GM21723 (cell line): ENCODE results near the gene LRRC26.

Source experiments
- ATAC-seq: cut with Tn5 transposase; IDR thresholded peaks from one replicate; pipeline ENCODE4 v1.9.1; 2021; ENCODE audit warnings: mild to moderate bottlenecking, moderate library complexity; ENCODE audit not compliant: unreplicated experiment

LRRC26 gene

GRCh38 chr9:137168904-137169856 lies 671 bp downstream of the LRRC26 start:
- ATAC-seq, result no peak

GRCh38 chr9:137168573-137168903 lies 1.3 kb downstream of the LRRC26 start:
- no peak for ATAC-seq

DNA sequence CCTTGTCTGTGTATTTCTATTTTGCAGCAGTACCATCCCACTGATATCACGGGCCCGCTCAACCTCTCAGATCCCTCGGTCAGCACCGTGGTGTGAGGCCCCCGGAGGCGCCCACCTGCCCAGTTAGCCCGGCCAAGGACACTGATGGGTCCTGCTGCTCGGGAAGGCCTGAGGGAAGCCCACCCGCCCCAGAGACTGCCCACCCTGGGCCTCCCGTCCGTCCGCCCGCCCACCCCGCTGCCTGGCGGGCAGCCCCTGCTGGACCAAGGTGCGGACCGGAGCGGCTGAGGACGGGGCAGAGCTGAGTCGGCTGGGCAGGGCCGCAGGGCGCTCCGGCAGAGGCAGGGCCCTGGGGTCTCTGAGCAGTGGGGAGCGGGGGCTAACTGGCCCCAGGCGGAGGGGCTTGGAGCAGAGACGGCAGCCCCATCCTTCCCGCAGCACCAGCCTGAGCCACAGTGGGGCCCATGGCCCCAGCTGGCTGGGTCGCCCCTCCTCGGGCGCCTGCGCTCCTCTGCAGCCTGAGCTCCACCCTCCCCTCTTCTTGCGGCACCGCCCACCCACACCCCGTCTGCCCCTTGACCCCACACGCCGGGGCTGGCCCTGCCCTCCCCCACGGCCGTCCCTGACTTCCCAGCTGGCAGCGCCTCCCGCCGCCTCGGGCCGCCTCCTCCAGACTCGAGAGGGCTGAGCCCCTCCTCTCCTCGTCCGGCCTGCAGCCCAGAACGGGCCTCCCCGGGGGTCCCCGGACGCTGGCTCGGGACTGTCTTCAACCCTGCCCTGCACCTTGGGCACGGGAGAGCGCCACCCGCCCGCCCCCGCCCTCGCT lies 1.9 kb downstream of the LRRC26 start:
- no peak for ATAC-seq

GRCh38 chr9:137167277-137167746 lies 2.5 kb downstream of the LRRC26 start:
- ATAC-seq, result no peak

DNA sequence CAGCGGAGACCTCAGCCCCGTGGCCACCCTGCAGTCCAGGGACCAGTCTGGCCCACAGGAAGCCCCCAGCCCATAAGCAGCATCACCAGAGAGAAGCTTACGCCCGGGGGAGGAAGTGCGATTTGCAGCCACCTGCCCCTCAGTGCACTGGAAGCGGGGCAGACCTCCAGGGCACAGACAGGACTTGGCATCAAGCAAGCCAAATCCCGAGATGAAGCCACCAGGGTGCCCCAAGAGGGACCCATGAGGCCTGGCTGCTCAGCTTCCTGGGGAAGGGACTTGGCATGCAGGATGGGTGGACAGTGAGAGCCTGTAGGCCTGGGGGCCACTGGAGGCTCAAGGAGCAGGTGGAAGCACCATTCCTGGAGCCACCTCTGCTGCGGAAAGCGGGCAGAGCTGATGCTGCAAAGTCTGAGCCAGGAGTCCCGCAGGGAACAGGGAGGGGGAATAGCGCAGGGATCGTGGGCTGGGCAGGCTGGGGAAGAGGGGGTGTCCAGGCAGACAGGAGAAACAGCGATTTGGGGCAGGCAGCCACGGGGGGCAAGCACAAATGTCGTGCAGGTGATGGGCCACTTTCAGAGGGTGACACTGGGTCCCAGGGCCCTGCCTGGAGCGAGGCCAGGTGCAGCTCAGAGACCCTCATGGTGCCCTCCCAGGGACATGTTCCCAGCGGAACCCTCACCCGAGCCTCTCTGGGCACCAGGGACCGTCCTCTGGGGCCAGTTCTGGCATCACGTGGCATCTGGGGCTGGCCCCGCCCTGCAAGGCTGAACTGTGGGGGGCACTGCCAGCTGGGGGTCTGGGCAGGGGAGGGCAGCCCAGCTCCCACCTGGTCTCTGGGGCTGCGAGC lies 3.2 kb downstream of the LRRC26 start:
- no peak for ATAC-seq

GRCh38 chr9:137165250-137165836 lies 4.5 kb downstream of the LRRC26 start:
- ATAC-seq, result no peak

DNA sequence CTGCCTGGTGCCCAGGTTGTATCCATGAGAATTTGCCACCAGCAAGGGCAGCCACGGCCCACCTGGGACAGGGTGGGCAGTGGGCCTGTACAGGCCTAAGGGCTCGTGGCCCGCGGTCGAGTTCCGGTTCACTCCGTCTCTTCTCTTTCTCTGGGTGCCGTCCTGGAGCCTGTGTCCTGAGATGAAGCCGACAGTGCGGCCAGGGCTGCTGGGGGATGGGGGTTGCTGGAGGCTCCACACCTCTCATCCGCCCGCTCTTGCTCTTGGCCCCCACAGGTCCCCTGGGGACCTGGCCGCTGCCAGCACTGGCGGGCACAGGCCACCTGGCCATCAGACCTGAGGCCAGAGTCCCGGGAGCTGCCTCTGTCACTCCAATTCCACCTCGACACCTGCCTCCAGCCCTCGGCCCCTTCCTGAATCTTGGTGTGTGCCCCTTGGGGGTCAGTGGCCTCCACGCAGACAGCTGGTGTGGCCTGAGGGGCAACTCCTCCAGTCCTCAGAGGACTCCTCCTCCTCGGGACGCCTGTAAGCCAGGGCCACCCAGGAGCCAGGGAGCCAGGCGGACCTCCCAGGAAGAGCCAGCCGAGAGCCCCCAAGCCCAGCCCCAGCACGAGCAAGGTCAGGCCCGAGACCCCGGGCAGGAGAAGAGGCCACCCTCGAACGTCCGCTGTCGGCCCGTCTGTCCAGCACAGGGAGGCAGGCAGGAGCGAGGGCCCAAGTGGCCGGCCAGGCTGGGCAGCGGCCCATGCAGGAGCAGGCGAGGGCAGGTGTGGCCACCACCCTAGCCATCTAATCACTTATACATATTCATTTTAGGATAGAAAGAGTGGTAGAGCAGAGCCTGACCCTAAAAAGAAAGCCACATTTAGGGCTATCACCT lies 5.2 kb downstream of the LRRC26 start:
- no peak for ATAC-seq

DNA sequence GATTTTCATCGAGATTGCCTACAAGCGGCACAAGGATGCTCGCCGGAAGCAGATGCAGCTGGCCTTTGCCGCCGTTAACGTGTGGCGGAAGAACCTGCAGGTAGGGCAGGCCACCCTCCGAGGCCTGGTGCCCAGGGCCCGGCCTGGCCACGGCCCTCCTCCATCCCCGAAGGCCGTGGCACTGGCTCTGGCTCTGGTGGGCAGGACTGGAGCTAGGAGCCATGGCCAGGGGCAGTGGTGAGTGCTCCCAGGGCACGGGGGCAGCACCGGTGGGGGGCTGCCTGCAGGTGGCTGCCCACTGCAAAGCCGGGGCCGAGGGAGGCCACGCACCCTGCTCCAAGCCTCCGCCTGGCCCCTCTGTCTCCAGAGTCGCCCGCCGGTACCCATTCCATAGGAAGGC lies 6.0 kb downstream of the LRRC26 start:
- no peak for ATAC-seq

DNA sequence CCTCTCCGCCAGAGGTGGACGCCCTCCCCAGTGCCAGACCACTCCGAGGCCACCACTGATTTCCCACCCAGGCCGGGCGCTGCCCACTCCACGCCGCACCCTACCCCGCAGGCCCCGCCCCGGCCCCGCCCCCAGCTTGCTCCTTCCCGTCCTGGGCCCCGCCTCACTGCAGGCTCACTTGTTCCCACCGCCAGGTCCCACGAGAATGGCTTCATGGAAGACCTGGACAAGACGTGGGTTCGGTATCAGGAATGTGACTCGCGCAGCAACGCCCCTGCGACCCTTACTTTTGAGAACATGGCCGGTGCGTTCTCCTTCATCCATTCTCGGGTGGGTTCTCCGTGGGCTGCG lies 6.5 kb downstream of the LRRC26 start:
- no peak for ATAC-seq

DNA sequence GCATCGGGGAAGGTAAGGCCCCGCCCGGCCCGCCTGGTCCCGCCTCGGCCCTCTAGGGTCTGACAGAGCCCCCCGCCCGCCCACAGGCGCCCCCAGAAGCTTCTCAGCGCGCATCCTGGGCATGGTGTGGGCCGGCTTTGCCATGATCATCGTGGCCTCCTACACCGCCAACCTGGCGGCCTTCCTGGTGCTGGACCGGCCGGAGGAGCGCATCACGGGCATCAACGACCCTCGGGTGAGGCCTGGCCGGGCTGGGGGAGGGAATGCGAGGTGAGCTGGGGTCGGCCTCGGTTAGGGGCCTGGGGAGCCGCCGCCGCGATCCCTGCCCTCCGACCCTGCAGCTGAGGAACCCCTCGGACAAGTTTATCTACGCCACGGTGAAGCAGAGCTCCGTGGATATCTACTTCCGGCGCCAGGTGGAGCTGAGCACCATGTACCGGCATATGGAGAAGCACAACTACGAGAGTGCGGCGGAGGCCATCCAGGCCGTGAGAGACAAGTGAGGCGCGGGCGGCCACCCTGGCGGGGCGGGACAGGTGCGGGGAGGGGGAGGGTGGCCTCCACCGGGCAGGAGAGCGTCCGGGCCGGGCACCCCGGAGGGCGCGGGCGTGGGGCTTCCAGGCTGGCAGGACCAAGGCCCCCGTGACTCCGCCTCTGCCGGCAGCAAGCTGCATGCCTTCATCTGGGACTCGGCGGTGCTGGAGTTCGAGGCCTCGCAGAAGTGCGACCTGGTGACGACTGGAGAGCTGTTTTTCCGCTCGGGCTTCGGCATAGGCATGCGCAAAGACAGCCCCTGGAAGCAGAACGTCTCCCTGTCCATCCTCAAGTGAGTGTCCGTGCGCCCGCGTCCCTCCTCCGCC lies 7.1 kb downstream of the LRRC26 start:
- ATAC-seq, result no peak

DNA sequence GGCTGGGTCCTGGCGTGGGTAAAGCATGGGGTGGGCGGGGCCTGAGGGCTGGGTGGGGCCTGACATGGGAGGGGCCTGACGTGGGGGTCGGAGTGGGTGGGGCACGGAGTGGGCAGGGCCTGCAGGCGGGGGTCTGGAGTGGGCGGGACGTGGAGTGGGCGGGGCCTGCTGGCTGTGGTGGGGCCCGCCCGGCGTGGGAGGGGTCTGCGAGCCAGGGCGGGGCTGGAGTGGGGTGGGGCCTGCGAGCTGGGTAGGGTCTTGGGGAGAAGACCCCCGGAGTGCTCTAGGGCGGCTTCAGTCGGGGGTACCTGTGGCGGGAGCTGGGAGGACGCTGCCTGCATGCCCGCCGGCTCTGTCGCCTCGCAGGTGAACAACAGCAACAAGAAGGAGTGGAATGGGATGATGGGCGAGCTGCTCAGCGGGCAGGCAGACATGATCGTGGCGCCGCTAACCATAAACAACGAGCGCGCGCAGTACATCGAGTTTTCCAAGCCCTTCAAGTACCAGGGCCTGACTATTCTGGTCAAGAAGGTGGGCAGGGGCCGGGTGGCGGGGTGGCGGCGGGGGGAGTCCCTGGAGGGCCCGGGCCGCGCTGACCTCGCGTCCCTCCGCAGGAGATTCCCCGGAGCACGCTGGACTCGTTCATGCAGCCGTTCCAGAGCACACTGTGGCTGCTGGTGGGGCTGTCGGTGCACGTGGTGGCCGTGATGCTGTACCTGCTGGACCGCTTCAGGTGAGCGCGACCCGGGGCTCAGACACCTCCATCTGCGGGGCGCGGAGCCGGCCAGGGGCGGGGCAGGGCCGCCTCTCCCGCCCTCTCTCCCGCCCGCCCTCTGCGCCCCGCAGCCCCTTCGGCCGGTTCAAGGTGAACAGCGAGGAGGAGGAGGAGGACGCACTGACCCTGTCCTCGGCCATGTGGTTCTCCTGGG lies 8.0 kb downstream of the LRRC26 start:
- ATAC-seq, result no peak

- no peak for ATAC-seq
Measured at GRCh38 chr9:137160716-137161557, 8.9 kb downstream of the LRRC26 start.

DNA sequence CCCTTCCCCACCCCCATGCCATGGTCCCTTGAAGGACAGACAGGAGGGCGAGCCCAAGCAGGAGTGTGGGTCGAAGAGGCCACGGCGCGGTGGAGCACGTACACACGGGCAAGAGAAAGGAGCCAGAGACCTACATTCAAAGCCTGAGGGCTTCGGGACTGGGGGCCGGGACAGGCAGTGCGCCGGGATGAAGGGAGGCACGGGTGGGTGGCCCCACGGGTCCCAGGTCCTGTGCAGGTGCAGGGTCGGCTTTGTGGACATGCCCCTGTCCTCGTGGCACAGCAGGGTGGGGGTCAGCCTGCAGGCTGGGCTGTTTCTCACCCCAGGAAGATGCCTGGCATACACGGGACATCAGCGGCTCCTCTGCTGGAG lies 9.8 kb downstream of the LRRC26 start:
- no peak for ATAC-seq

DNA sequence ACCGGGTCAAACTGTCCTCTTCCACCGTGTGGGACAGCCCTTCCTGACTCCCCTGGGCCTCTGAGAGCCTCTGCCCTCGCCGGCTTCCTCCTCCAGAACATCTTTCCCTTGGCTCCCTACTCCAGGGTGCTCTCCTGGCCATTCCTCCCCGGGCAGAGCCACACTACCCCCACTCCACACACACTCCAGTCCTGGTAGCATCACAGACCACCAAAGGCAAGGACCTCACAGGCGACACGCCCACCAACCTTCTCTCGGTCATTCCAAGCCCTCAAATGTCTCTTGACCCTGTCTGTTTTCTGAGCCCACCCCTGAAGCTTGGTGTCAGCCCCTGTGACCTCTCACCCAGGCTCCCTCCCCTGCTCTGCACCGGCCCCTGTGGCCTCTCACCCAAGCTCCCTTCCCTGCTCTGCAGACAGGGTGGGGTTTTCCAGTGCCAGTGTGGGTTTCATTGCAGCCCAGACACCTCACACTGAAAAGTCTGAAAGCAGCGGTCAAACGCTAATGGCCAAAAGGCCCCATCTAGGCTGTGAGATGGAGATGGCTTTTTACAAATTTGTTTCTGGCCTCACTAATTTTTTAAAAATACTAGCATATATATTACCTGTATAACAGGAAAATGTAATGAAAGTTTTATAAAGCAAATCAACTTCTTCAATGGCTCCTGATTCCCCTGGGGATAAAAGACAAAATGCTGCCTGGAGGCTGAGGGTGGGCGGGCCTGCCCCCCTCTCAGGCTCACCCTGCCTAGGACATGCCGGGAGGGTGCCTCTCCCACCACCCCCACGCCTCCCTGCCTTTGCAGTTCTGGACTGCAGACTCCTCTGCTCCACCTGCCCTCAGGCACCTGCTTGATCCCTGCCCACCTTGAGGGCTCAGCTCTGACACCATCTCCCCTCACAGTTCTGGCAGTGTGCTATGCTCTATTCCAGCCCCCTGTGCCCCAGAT lies 10.5 kb downstream of the LRRC26 start:
- no peak for ATAC-seq

DNA sequence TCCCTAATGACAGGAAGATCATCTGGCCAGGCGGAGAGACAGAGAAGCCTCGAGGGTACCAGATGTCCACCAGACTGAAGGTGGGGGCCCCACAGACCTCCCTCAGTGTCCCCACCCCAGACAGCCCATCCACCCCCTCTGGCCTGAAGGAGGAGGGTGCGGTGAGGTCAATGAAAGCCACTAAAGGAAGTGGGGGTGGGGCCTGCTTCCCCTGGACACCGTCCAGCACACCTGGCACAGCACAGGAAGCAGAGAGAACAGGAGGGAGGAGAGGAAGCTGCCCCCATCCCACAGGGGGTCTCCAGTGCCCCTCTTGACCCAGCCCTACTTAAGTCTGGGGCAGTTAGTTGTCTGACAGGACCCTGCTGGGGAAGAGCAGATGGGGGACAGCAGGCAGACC lies 11.2 kb downstream of the LRRC26 start:
- ATAC-seq, result no peak
